GM18907 (cell line): ENCODE measurements around the gene MGAM2.

Experiments
- ATAC-seq: cut with Tn5 transposase; IDR thresholded peaks from one replicate; pipeline ENCODE4 v1.9.1; 2021; ENCODE audit warnings: mild to moderate bottlenecking, moderate library complexity; ENCODE audit not compliant: unreplicated experiment

The MGAM2 gene

DNA sequence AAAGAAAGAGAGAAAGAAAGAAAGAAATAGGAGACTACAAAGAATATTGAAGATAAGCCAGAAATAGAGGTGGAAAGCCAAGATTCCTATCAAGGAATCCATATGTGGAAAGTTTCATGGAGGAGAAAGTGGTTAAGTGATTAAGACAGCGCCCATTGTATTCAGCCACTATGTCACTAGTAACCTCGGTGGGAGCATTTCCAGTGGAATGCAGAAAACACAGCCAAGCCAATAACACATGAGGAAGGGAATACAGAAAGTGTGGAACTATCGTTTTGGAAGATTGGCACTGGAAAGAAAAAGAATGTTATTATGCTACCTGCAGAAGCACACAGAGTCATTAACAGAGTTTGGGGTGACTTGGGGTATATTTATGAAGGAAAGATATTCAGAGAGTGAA lies 2.7 kb downstream of the MGAM2 start:
- no peak for ATAC-seq

- ATAC-seq: no peak
These were observed 9.0 kb downstream of the MGAM2 start for GRCh38 chr7:142120524-142120923.

- no peak for ATAC-seq
These were observed 11.7 kb downstream of the MGAM2 start for GRCh38 chr7:142123184-142123583.

GRCh38 chr7:142125256-142125955 lies 13.9 kb downstream of the MGAM2 start:
- no peak for ATAC-seq

DNA sequence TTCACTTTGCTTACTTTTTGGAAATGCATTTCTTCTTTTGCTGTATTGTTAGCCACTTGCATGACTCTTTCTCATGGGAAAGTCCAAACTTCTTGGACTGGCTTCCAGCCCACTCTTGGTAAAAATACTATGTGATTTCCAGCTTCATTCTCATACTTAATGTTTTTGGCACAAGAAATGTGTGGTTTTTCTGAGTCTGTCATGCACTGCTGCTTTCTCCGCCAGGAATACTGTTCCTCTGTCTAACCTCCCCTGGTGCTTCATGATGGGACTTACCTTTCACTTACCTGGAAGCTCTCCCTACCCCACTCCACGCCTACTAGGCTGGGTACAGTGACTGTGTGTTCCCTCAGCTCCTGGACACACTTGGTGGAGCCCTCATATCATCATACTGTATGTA lies 18.7 kb downstream of the MGAM2 start:
- ATAC-seq: no peak

DNA sequence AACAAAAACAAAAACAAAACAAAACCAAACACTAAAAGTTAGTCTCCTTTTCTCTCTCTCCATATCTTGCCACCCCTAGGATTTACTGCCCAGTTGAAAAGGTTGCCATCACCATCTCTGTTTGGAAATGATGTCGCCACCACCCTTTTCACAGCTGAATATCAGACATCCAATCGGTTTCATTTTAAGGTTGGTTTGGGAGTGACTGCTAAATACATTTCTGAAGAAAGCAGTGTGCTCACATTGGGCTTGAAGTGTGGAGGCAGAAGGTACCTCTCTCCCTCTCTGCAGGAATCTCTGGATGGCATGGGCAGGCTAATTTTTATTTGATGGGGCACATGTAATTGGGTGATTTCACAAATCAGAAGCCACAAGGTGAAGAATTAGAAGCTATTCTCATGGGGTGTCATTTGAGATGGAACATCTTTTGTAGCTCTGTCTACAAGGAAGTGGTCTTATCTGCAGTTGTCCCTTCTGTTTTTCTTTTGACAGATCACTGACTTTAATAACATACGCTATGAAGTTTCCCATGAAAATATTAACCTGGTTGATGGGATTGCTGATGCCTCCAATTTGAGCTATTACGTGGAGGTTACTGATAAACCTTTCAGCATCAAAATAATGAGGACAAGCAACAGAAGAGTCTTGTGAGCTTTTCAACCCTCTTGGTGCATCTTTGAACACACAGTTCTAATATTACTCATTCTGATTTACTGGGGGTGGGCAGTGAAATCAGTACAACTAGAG lies 20.1 kb downstream of the MGAM2 start:
- ATAC-seq: no peak

DNA sequence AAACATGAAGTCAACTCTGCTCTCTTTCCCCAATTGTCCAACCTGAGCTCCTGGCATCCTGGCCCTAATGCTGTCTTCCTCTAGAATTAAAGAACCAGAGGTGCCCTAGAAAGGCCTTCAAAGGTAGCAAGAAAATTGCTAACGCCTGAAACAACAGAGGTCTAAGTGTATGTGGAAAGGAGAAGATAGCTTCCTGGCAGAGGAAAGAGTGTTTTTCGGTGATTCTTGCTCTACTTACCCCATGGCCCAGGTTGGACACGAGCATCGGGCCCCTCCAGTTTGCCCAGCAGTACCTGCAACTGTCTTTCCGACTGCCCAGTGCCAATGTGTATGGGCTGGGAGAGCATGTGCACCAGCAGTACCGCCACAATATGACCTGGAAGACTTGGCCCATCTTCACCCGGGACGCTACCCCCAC lies 22.2 kb downstream of the MGAM2 start:
- ATAC-seq: no peak

DNA sequence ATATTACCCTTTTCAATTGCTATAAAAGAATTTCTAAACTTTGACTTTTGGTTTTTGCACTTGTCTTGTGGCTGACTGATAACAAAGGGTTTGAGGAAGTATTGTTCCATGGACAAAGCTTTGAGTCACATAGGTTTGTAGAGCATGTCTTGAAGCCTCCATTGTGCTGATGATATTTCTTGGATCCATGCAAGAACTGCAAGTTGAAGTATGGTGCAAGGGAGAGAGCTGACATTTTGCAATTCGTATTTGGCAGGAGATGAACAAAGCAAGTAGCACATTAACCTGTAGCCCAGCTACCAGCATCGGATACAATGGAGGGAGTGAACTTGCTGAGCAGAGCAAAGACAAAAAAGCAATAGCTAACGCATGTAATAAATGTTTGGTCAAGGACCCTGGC lies 23.4 kb downstream of the MGAM2 start:
- no peak for ATAC-seq

DNA sequence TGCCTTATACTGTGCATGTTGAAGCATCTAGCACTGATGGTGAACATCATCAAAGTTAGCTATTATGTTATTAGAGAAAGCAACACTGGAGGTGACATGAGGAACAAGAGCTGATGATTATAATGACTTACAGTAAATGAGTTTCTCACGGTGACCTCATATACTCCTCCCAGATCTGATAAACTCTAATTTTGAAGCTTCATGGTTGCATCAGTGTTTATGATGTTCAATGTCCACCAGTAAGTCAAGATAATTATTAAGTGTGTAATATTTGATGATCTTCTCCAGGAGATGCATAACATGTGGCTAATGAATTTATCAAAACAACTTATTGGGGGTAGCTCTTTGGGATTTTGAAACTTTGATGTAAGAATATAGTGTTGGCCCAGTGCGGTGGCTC lies 27.5 kb downstream of the MGAM2 start:
- no peak for ATAC-seq

DNA sequence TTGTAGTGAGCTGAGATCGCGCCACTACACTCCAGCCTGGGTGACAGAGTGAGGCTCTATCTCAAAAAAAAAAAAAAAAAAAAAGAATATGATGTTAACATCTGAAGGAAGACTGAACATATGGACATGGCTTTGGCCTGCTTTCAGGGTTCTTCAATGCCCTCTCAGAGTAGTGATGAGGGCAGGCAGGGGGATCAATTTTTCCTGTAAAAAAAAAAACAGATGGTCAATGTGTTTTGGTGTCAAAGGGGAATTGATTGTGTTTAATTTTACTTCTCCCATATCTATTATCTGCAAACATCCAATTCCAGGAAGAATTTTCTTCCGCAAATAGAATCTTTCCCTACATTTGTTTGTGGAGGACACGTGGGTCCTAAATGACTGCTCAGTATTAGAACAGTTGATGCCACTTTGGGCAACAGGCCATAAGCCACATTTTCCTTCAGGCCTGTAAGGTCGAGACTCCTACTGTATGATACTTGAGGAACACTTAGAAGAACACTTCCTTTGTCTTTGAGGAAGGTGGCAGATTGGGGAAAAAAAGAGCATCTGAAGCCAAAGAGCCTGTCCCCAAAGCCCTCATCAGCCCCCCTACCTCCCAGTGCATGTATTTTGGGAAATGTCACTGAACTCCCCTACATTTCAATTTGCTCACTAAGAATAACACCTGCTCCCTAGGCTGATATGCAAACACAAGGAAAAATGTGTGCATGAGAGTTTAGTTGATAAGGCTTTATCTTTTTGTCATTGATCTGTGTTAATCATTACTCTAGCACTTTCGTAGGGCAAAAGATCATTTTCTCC lies 28.3 kb downstream of the MGAM2 start:
- no peak for ATAC-seq

DNA sequence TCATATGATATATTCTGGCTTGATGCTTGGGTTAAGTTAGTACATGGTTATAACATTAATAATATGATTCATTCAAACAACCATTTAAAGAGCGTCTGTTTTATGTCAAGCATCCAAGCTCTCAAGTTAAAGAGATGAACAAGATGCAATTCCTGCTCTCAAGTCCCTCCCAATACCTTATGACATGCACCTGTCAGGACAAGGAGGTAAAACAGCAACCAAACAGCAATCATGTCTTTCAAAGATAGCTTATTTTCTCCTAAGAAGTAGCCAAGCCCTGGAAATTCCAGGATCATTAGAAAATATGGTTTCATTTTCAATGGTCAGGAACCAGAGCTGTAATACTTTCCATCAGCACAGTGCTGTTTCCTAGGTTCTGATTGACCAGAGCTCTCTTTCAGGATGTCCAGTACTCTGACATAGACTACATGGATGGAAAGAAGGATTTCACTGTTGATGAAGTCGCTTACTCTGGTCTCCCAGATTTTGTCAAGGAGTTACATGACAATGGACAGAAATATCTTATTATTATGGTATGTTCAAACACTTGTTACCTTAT lies 29.0 kb downstream of the MGAM2 start:
- no peak for ATAC-seq

DNA sequence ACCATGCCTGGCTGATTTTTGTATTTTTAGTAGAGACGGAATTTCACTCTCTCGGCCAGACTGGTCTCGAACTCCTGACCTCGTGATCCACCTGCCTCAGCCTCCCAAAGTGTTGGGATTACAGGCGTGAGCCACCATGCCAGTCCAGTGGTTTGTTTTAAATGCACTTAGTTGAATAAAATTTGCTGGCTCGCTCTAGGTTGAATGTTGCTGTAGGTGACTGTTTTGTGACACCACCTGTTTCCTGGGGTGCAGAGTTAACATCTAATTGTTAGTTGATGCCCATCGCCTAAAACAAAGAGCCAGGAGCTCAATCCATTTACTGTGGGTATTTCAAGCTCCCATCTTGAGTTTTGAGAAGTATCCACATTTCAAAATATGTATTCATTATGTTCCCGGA lies 31.2 kb downstream of the MGAM2 start:
- ATAC-seq: no peak

DNA sequence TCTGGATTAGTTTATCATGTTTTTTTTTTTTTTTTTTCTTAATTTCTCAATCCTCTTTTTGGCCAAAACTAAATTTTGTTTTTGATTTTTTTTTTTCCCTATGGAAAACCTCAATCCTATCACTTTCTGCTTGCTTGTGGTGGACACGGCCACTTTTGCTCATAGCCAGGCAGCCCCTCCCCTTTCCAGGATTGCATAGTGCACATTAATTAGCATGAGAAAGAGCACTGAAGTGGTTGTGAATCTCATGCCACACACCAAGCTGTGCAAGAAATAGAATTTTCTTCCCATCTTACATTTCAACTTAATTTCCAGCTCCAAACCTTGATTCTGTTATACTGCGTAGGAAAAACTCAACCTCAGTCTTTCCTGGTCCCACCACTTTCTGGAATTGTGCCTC lies 34.6 kb downstream of the MGAM2 start:
- ATAC-seq: no peak

GRCh38 chr7:142150356-142150755 lies 38.8 kb downstream of the MGAM2 start:
- no peak for ATAC-seq

GRCh38 chr7:142150869-142151268 lies 39.4 kb downstream of the MGAM2 start:
- no peak for ATAC-seq

DNA sequence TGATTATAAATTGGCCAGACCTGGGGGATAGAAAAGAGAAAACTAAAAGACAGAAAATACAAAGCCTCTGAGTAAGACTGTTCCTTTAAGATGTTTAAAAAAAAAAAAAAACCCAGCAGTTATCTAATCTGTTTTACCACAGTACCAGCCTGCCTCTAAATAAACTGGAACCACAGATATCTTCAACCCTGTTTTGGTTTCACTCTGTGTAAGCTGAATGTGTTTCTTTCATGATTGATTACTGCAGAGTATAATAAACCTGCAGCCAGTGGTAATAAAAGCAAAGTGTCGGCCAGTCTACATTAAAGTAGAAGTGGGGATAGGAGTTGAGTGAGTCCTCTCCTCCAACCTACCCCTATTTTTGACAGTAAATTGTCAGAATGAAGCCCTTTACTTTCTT lies 40.6 kb downstream of the MGAM2 start:
- ATAC-seq: peak; percentile 70

DNA sequence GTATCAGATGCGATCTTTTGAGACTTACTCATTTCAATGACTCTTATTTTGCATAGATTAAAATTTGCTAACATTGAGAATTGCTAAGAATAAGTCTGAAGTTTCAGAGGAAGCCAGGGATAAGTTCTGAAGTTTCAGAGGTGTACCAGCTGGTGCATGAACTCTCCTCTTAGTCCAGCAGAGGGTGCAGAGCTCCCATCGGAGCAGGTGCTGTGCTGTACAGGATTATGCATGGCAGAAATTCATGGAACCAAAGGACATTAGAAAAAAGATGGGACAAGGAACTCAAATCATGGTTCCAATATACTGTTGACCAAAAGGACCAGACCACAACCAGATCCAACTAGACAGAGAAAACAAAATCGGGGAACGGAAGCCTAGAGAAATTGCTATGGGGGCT lies 41.9 kb downstream of the MGAM2 start:
- no peak for ATAC-seq

GRCh38 chr7:142158736-142159496 lies 47.4 kb downstream of the MGAM2 start:
- no peak for ATAC-seq

- no peak for ATAC-seq
These were observed 50.4 kb downstream of the MGAM2 start for GRCh38 chr7:142161921-142162320.

DNA sequence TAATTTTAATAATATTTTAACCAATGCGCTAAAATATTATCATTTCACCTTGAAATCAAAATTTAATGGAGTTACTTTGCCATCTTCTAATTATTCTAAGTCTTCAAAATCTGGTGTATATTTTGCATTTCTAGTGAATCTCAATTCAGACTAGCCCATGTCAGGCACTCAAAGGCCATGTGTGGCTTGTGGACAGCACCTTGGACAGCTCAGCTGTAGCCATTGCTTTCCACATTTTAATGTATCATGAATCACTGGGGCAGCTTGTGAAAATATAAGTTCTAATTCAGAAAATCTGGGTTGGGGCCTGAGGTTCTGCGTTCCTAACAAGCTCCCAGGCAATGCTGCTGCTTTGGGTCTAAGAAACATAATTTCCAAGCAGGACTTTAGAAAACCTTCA lies 57.2 kb downstream of the MGAM2 start:
- no peak for ATAC-seq

DNA sequence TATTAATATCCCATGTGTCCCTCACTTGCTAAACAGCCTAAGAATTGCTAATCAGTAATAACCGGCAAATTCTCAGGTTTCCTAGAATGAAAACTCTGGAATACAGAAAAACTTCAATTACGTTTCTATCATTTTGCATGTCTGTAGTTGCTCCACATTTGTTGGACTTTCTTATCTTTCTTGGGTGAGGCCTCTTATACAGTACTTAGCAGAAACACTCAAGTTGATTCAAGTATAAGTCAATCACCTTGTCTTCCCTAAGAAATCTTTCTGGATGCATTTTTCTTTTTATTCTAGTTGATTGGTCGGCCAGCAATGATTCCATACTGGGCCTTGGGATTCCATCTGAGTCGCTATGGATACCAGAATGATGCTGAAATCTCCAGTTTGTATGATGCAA lies 61.4 kb downstream of the MGAM2 start:
- ATAC-seq: no peak
